GM18861 (cell line): ENCODE data around the gene C4orf46.

Experiments
- ATAC-seq: cut with Tn5 transposase; IDR thresholded peaks from one replicate; pipeline ENCODE4 v1.9.1; 2021; ENCODE audit not compliant: unreplicated experiment

C4orf46 gene

DNA sequence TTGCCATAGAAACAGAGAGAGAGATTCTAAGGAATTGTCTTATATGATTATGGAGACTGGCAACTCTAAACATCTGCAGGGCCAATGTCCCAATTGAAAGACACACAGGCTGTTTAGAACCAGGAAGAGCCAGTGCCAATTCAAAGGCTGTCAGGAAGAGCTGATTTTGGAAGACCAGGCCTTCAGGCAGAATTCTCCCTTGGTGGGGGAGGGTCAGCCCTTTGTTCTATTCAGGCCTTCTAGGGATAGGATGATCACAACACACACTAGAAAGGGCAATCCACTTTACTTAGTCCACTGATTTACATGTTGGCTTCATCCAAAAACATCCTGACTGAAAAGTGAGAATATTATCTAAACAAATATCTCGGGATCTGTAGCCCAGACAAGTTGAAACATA, 15.2 kb downstream of the C4orf46 start:
- no peak for ATAC-seq

DNA sequence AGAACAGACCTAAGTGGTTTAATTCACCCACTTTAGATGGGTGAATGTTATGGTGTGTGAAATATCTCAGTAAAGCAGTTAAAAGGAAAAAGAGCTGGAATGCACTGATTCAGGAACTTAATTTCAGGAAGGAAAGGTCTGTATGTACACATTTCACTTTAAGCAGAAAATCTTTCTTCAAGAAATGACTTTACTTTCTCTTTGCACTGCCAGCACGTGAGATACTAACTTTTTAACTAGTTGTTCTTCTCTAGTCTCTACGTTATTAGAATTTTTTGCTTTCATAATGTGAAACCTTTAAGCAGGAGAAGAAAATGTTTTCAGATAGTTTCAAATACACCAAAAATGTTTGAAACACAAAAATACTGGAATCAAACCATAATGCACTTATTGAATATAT, 18.8 kb downstream of the C4orf46 start:
- ATAC-seq, result no peak

DNA sequence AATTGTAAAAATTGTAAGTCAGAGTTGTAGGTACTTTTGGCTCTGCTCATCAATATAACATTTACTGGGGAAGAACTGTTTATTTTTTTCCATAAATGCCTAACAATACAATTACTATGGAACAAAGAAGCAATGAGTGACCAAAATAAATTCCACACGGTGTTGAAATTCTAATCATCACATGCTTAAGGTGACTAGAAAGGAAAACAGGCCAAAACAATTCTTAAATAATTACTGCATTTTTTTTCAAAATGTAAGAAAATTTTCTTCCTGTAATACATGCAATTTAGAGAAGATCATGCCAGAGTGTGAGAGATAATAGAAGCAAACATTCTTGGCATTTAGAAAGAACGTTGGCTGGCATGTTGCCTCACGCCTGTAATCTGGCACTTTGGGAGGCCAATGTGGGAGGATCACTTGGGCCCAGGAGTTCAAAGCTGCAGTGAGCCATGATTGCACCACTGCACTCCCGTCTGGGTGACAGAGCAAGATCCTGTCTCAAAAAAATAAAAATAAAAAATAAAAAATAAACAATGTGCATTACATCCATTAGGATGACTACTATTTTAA, 22.5 kb downstream of the C4orf46 start:
- ATAC-seq, result no peak

DNA sequence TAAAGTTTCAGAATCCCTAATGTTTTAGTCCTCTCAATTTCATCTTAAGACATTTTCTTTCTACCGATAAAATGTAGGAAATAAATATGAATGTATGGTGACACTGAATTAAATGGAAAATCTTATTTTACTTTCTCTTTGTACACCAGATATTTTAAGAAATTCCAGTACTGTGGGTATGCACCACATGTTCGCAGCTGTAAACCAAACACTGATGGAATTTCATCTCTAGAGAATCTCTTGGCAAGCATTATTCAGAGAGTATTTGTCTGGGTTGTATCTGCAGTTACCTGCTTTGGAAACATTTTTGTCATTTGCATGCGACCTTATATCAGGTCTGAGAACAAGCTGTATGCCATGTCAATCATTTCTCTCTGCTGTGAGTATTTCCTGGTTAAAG, 26.9 kb downstream of the C4orf46 start:
- no peak for ATAC-seq

DNA sequence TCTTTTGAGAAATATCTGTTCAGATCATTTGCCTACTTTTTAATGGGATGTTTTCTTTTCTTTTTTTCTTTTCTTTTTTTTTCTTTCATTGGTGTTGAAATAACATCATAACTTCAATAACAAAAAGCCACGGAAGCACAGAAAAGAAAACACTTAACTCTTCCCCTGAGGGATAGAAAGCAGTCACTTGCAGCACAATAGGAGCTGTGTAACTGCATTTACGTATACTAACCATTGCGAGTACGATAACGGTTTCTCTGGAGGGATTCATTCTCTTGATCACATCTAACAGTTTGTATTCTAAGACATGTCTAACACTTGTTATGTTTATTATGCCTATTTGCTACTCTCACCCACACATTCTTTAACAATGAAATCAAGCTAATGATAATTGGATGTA, 27.3 kb downstream of the C4orf46 start:
- ATAC-seq, result no peak

DNA sequence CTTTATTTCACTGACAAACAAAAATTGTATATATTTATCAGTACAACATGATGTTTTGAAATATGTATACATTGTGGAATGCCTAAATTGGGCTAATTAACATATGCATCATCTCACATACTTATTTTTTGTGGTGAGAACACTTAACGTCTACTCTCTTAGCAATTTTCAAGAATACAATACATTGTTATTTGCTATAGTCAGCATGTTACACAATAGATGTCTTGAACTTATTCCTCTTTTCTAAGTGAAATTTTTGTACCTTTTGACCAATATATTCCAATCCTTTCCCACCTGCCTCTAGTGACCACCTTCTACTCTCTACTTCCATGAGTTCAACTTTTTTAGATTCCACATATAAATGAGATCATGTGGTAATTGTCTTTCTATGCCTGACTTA, 35.1 kb downstream of the C4orf46 start:
- no peak for ATAC-seq

DNA sequence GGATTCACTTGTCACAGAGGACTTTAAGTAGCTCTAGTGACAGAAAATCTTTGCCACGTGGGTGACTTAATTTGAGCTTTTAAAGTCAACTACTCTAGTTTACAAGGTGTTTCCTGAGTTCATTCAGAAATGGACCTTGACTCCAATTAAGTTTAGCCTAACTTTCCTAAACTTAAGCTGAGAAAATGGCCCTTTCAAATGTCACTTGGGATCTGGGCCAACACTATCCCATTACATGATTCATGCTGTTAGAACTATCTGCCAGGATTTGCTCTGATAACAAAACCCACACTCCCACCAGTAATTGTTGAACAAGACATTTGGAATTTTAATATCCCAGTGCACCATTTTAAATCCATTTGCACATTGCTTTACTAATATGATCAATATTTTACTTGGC, 40.8 kb downstream of the C4orf46 start:
- ATAC-seq, result no peak

DNA sequence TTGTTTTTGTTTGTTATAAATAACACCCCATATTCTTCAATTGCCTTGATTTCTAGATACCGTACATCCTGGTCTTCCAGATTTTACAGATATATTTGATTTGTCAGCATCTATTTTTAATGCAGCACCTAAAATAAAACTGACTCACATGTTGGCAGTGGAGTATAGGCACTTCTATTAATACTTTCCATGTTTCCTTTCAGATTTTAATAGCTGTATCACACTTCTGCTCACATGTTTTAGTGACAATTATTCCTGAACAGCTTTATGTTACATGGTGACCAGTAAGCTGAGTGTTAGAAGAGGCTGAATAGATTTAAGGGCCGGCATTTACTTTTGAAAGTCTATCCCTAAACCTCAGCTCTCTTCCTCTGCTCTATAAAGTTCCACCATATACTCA, 46.1 kb downstream of the C4orf46 start:
- ATAC-seq, result no peak

DNA sequence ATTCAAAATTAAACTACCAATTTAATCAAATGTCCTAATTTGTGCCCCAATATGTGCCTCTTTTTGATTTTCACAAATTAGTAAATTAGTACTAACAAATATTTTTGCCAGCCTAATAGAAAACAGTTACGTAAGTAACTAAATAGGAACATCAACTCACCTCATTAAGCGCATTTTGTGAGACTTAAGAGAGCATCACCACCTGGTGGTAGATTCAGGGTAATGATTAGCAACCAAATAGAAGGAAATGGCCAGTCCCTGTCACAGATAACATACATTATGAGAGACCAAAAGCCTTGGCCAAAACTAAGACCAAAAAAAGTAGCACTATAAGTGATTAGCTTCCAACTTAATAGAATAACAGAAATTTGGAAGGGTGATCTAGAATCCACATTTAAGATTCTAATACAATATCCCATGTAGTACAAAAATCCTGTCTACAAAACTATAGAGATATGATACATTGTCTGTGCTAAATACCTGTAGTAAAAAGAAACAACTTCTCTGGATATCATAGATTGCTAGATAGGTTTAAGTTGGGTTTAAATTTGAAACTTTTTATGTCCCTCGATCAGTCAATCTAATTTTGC, 46.7 kb downstream of the C4orf46 start:
- peak; percentile 96 for ATAC-seq

DNA sequence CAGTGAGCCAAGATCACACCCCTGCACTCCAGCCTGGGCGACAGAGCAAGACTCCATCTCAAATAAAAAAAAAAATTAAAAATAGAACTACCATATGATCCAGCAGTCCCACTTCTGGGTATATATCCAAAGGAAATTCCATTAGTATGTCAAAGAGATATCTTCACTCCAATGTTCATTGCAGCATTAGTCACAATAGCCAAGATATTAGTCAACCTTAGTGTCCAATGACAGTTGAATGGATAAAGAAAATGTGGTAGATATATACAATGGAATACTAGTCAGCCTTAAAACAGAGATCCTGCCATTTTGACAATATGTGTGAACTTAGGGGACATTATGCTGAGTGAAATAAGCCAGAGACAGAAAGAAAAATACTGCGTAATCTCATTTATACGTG, 49.4 kb downstream of the C4orf46 start:
- ATAC-seq, result no peak

DNA sequence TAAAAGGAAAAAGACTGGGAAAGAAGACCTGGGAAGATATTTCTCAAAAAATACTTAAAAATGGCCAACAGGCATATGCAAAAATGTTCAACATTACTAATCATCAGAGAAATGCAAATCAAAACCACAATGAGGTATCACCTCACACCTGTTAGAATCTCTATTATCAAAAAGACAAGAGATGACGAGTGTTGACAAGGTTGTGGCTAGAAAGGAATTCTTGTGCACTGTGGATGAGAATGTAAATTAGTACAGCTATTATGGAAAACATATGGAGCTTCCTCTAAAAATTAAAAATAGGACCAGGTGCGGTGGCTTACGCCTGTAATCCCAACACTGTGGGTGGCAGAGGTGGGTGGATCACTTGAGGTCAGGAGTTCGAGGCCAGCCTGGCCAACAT, 50.0 kb downstream of the C4orf46 start:
- no peak for ATAC-seq

DNA sequence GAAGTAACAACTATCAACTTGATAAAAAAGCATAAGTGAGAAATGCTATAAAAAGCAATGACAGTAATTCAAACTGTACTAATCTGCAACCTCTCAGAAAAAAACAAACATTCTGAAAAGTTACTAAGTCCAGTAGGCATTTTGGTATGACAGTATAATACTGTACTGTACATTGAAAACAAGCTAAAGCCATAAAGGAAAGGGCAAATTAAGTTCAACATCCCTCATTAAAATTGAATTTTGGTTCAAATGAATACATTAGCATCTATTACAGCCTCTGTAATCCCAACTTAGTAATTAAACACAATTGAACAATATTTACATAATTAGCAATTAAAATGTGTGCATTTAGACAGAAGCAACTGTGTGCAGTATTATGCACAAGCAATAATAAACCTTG, 53.7 kb downstream of the C4orf46 start:
- no peak for ATAC-seq
